Osteoblast (primary cell): ENCODE data around the gene NTRK1. TPM values are rescaled to one million over a fixed set of nuclear protein-coding genes. Genes with fewer than 3 reads are reported as not detected.

Source experiments
- DNase-seq: peaks from one replicate; pipeline ENCODE4 v3.0.0; 2011; ENCODE audit warnings: low spot score, mixed read lengths; ENCODE audit not compliant: insufficient read length; ENCODE audit errors: missing footprints
- H2AFZ ChIP-seq: 2 replicates; pipeline ENCODE4 v1.6.0; 2011; ENCODE audit warnings: mild to moderate bottlenecking, low read length
- H3K27ac ChIP-seq: 2 replicates; pipeline ENCODE4 v1.5.1; 2011; ENCODE audit warnings: mild to moderate bottlenecking, low read depth, low read length, moderate library complexity
- H3K27me3 ChIP-seq: 2 replicates; pipeline ENCODE4 v1.6.0; 2012; ENCODE audit warnings: mild to moderate bottlenecking, control low read depth, inconsistent platforms, low read length, moderate library complexity; ENCODE audit not compliant: insufficient read depth
- H3K36me3 ChIP-seq: 2 replicates; pipeline ENCODE4 v1.5.1; 2011; ENCODE audit warnings: mild to moderate bottlenecking, low read length, control low read depth, moderate library complexity; ENCODE audit not compliant: insufficient read depth
- H3K4me1 ChIP-seq: 2 replicates; pipeline ENCODE4 v1.5.1; 2011; ENCODE audit warnings: mild to moderate bottlenecking, low read length, control low read depth, moderate library complexity; ENCODE audit not compliant: insufficient read depth
- H3K4me2 ChIP-seq: 2 replicates; pipeline ENCODE4 v1.6.0; 2011; ENCODE audit warnings: mild to moderate bottlenecking, low read length; ENCODE audit not compliant: insufficient read depth
- H3K4me3 ChIP-seq: fragments of 200-600 bp; sonication (generic); 3 replicates; pipeline ENCODE4 v1.5.1; 2012; ENCODE audit warnings: mild to moderate bottlenecking, low read length, inconsistent platforms; ENCODE audit not compliant: insufficient read depth
- H3K79me2 ChIP-seq: 2 replicates; pipeline ENCODE4 v1.6.0; 2012; ENCODE audit warnings: mild to moderate bottlenecking, low read length, control low read depth, inconsistent platforms; ENCODE audit not compliant: insufficient read depth
- H3K9me3 ChIP-seq: 2 replicates; pipeline ENCODE4 v1.5.1; 2011; ENCODE audit warnings: low read depth, low read length, control low read depth
- H4K20me1 ChIP-seq: 2 replicates; pipeline ENCODE4 v1.6.0; 2012; ENCODE audit warnings: mild to moderate bottlenecking, low read length, control low read depth; ENCODE audit not compliant: insufficient read depth
- total RNA-seq: library from RNA; depleted of rRNA; stranded (reverse); fragments of >200 nt; gene quantifications from 2 replicates; pipeline ENCODE4 v1.2.3, GENCODE V29; 2012
- TF ChIP-seq, protein P1 (sequence below): IDR thresholded peaks from 2 replicates; pipeline ENCODE4 v1.5.1; 2011; ENCODE audit warnings: mild to moderate bottlenecking, low read depth, low read length, moderate library complexity; ENCODE audit errors: extremely low read depth

NTRK1 gene
- total RNA-seq, 1 donor = 0.36 TPM

DNA sequence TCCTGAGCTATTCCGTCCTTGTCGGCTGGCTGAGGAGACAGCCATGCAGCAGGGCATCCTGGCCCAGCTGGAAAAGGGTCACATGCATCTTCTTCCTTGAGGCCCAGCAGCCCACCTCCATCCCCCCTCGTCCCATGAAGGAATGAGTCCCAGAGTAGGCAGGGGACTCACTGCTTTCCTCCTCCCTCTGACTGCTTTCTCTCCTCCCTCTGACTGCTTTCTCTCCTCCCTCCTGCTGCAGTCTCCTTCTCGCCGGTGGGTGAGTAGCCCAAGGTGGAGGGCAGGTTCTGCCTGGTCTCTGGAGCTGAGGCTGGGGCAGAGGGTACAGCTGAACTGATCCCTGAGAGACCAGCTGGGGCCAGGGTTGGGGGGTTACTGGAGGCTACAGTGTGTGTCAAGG, 13.5 kb downstream of the NTRK1 start:
- H3K4me1 ChIP-seq = peaks cover 13% of the 10 kb centered on the region
- H3K79me2 ChIP-seq = no peaks in the 10 kb centered on the region
- no peak overlapping the region for H3K4me3 ChIP-seq
- H2AFZ ChIP-seq = no peak overlapping the region
- DNase-seq = no peak
- H3K27me3 ChIP-seq = peaks cover 17% of the 10 kb centered on the region
- no peak overlapping the region for H3K4me2 ChIP-seq
- H3K27ac ChIP-seq = no peak overlapping the region
- TF ChIP-seq, protein P1, sequence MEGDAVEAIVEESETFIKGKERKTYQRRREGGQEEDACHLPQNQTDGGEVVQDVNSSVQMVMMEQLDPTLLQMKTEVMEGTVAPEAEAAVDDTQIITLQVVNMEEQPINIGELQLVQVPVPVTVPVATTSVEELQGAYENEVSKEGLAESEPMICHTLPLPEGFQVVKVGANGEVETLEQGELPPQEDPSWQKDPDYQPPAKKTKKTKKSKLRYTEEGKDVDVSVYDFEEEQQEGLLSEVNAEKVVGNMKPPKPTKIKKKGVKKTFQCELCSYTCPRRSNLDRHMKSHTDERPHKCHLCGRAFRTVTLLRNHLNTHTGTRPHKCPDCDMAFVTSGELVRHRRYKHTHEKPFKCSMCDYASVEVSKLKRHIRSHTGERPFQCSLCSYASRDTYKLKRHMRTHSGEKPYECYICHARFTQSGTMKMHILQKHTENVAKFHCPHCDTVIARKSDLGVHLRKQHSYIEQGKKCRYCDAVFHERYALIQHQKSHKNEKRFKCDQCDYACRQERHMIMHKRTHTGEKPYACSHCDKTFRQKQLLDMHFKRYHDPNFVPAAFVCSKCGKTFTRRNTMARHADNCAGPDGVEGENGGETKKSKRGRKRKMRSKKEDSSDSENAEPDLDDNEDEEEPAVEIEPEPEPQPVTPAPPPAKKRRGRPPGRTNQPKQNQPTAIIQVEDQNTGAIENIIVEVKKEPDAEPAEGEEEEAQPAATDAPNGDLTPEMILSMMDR = no peak
- no peaks in the 10 kb centered on the region for H3K9me3 ChIP-seq
- no peaks in the 10 kb centered on the region for H4K20me1 ChIP-seq
- no peaks in the 10 kb centered on the region for H3K36me3 ChIP-seq

DNA sequence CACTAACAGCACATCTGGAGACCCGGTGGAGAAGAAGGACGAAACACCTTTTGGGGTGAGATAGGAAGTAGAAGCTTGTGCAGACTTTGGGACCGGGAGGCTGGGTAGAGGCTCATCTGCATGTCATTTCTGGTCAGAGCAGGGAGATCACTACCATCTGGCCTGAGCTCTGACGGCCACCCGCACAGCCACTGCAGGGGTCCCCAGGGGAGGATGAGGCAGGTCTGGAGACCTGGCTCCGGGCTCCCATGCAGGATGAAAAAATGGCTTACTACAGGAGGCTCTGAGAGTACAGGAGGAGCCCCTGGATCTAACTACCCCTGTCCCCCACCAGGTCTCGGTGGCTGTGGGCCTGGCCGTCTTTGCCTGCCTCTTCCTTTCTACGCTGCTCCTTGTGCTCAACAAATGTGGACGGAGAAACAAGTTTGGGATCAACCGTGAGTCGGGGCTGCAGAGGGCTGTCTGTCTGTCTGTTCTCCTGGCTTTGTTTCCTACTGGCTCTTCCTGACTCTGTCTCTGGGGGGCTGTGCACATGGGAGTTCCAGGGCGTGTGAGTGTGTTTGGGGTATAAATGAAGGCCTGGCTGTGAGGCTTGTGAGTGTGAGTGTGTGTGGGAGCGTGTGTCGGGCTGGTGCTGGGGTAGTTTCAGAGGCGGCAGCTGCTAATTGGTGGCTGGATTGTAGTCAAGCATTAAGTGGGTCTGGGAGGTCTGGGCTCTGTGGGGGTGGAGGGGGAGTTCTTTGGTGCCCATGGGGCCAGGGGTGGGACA, 14.1 kb downstream of the NTRK1 start:
- Histone ChIP-seq H3K36me3 (no peaks in the 10 kb centered on the region), H3K4me3 (no peak overlapping the region), H3K9me3 (no peaks in the 10 kb centered on the region), H3K4me2 (no peak overlapping the region), H3K27ac (no peak overlapping the region), H3K4me1 (peaks cover 12% of the 10 kb centered on the region), H2AFZ (no peak overlapping the region), H4K20me1 (no peaks in the 10 kb centered on the region), H3K27me3 (peaks cover 20% of the 10 kb centered on the region), H3K79me2 (no peaks in the 10 kb centered on the region)
- DNase-seq = no peak
- TF ChIP-seq, protein P1 = no peak

DNA sequence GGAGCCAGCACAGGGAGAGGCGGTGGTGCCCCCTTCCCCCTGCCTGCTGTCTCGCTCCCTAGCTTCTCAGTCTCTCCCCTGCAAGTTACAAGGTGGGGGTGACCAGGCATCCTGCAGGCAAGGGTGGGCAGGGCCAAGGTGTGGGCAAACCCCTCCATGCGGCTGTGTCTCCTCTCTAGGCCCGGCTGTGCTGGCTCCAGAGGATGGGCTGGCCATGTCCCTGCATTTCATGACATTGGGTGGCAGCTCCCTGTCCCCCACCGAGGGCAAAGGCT, 14.6 kb downstream of the NTRK1 start:
- no peak overlapping the region for H2AFZ ChIP-seq
- peaks cover 20% of the 10 kb centered on the region for H3K27me3 ChIP-seq
- TF ChIP-seq, protein P1 = no peak
- no peaks in the 10 kb centered on the region for H3K36me3 ChIP-seq
- H3K27ac ChIP-seq = no peak overlapping the region
- H4K20me1 ChIP-seq = no peaks in the 10 kb centered on the region
- H3K79me2 ChIP-seq = no peaks in the 10 kb centered on the region
- no peak for DNase-seq
- H3K4me3 ChIP-seq = no peak overlapping the region
- H3K4me1 ChIP-seq = peaks cover 7% of the 10 kb centered on the region
- H3K4me2 ChIP-seq = no peak overlapping the region
- H3K9me3 ChIP-seq = no peaks in the 10 kb centered on the region

DNA sequence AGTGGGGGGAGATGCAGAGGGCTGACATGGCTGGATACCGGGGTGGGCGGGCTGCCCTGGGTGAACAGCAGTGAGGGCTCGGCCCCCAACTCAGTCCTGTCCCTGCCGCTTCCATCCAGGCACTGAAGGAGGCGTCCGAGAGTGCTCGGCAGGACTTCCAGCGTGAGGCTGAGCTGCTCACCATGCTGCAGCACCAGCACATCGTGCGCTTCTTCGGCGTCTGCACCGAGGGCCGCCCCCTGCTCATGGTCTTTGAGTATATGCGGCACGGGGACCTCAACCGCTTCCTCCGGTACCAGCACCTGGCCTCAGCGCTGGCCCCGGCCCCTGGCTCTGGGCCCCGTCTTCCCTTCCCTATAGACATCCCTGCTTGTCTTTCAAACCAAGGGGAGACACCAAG, 15.6 kb downstream of the NTRK1 start:
- H4K20me1 ChIP-seq = no peaks in the 10 kb centered on the region
- H2AFZ ChIP-seq = no peak overlapping the region
- no peaks in the 10 kb centered on the region for H3K36me3 ChIP-seq
- no peak overlapping the region for H3K4me2 ChIP-seq
- H3K27ac ChIP-seq = no peak overlapping the region
- H3K27me3 ChIP-seq = peaks cover 24% of the 10 kb centered on the region
- H3K79me2 ChIP-seq = no peaks in the 10 kb centered on the region
- peaks cover 1% of the 10 kb centered on the region for H3K4me1 ChIP-seq
- no peak for DNase-seq
- H3K4me3 ChIP-seq = no peak overlapping the region
- TF ChIP-seq, protein P1 = no peak
- H3K9me3 ChIP-seq = no peaks in the 10 kb centered on the region
